ENCODE results near the gene WDFY3. TPM values are rescaled to one million over a fixed set of nuclear protein-coding genes. Genes with fewer than 3 reads are reported as not detected.

The WDFY3 gene
- total and polyA plus RNA-seq, 2 of the 4 experiments (the other 2 are of a cell fraction): 12.5 to 58.1 TPM

- TF ChIP-seq FOS (IDR thresholded peaks at IDR 0.05; ENCODE audit: low read depth, low read length): no peak
- no peak for TF ChIP-seq MAZ (IDR thresholded peaks at IDR 0.05; ENCODE audit: borderline replicate concordance, low read depth, low read length)
- POLR2A ChIA-PET (ENCODE audit: unreplicated experiment): no interaction called here
- WGBS, 2 experiments (ENCODE audit: extremely low coverage in 2 of 2, insufficient read length in 1 of 2): no CpG with 5 or more reads among the region's 2 CpGs
- Histone ChIP-seq H3K14ac (replicated peaks; ENCODE audit: low read depth, low read length) (no peak overlapping the region), H4K91ac (ENCODE audit: insufficient read depth, low read depth, low read length) (no peak overlapping the region), H4K5ac (ENCODE audit: low read depth, low read length) (no peak overlapping the region), H3K4me3 (ENCODE audit: insufficient read depth, low read depth, low read length) (no peak overlapping the region), H4K20me1 (ENCODE audit: insufficient read depth, low read length) (no peaks in the 10 kb centered on the region), H3K4me2 (ENCODE audit: low read depth, low read length) (no peak overlapping the region), H3K27ac (ENCODE audit: insufficient read depth, low read length) (no peak overlapping the region), H3K9me3 (ENCODE audit: control insufficient read depth, insufficient read depth, low read length) (no peaks in the 10 kb centered on the region), H3K36me3 (ENCODE audit: control insufficient read depth, insufficient read depth, low read length) (peaks cover 10% of the 10 kb centered on the region), H2BK5ac (ENCODE audit: low read depth, low read length, poor library complexity, severe bottlenecking) (no peak overlapping the region), H3K79me1 (ENCODE audit: low read depth in 1 of 2, low read length in 2 of 2) (peaks cover 22% of the 10 kb centered on the region in 2 experiments; a peak in 3 of 4 replicates), H3K56ac (ENCODE audit: extremely low read depth, insufficient read depth, low read length) (no peak overlapping the region), H3K9me1 (ENCODE audit: insufficient read depth, low read length) (no peaks in the 10 kb centered on the region; the same call in 1 of the 2 replicates), H3K4ac (ENCODE audit: low read depth, low read length) (no peak overlapping the region), H2AFZ (replicated peaks; ENCODE audit: low read length, poor library complexity) (no peak overlapping the region), H3K18ac (ENCODE audit: low read depth, low read length) (no peak overlapping the region), H3K9ac (ENCODE audit: low read depth, low read length) (no peak overlapping the region), H2BK20ac (ENCODE audit: low read depth, low read length) (no peak overlapping the region), H4K8ac (ENCODE audit: low read depth in 2 of 2, low read length in 2 of 2) (no peak overlapping the region), H2BK120ac (ENCODE audit: low read depth, low read length) (no peak overlapping the region), H2BK15ac (ENCODE audit: low read depth, low read length) (no peak overlapping the region), H3K27me3 (ENCODE audit: control insufficient read depth, insufficient read depth, low read length) (no peaks in the 10 kb centered on the region), H3K4me1 (ENCODE audit: control insufficient read depth, insufficient read depth, low read length) (no peaks in the 10 kb centered on the region), H3K23ac (ENCODE audit: low read depth, low read length) (no peak overlapping the region), H2AK5ac (ENCODE audit: low read depth, low read length) (no peak overlapping the region), H2AK9ac (replicated peaks; ENCODE audit: low read depth, low read length, poor library complexity) (no peak overlapping the region)
- intact Hi-C loops (cut with micrococcal nuclease): no loop called here
- DNase-seq (no peak), ATAC-seq (ENCODE audit: low read depth) (no peak)
- dilution Hi-C loops (cut with HindIII; ENCODE audit: low sequenced_read_pairs, unreplicated experiment): no loop called here
- no TSS peak for BruUV-seq (replicated peaks)
- CTCF ChIA-PET: no interaction called here
- in situ Hi-C loops (cut with MboI; ENCODE audit: low sequenced_read_pairs): no loop called here
Observed at GRCh38 chr4:84848432-84848831, 118.1 kb downstream of the WDFY3 start.
